ENCODE data around the gene C5orf22.
"Not testable (repeated sequence)": the region's sequence is repeated elsewhere in the genome, so short reads cannot be mapped to it uniquely, and the experiment has no call there.

Gene C5orf22

GRCh38 chr5:31598640-31599611 lies 66.8 kb downstream of the C5orf22 start:
- Histone ChIP-seq H3K79me2 (ENCODE audit: insufficient read depth, low read length) (no peaks in the 10 kb centered on the region), H3K36me3 (ENCODE audit: insufficient read depth, low read length) (no peaks in the 10 kb centered on the region), H3K4me2 (ENCODE audit: low read depth, low read length, poor library complexity, severe bottlenecking) (no peak overlapping the region), H2AFZ (ENCODE audit: low read length) (no peak overlapping the region), H3K9me3 (ENCODE audit: insufficient read depth, low read depth, low read length) (no peaks in the 10 kb centered on the region), H3K4me3 (ENCODE audit: low read length, poor library complexity, severe bottlenecking) (no peak overlapping the region), H3F3A (ENCODE audit: low read depth) (no peaks in the 10 kb centered on the region), H4K20me1 (ENCODE audit: insufficient read depth, low read length, poor library complexity, severe bottlenecking) (no peaks in the 10 kb centered on the region), H3K9me2 (replicated peaks; ENCODE audit: low read depth, low read length) (no peaks in the 10 kb centered on the region), H3K9ac (ENCODE audit: low read depth, low read length, poor library complexity, severe bottlenecking) (no peak overlapping the region), H3K27me3 (ENCODE audit: insufficient read depth, low read length, poor library complexity, severe bottlenecking) (no peaks in the 10 kb centered on the region), H3K4me1 (ENCODE audit: insufficient read depth, low read length, poor library complexity, severe bottlenecking) (no peaks in the 10 kb centered on the region)
- no peak for TF ChIP-seq CTCF (conservative IDR thresholded peaks at IDR 0.05; ENCODE audit: low read length)
- no peak for TF ChIP-seq EZH2phosphoT487 (IDR thresholded peaks at IDR 0.05; ENCODE audit: borderline replicate concordance)

GRCh38 chr5:31602305-31602704 lies 70.2 kb downstream of the C5orf22 start:
- not testable (repeated sequence) for H4K20me1 ChIP-seq (ENCODE audit: insufficient read depth, low read length, poor library complexity, severe bottlenecking); H3K9me2 ChIP-seq (replicated peaks; ENCODE audit: low read depth, low read length); H3K4me1 ChIP-seq (ENCODE audit: insufficient read depth, low read length, poor library complexity, severe bottlenecking); H3K4me2 ChIP-seq (ENCODE audit: low read depth, low read length, poor library complexity, severe bottlenecking); H3K79me2 ChIP-seq (ENCODE audit: insufficient read depth, low read length); H3K36me3 ChIP-seq (ENCODE audit: insufficient read depth, low read length); H3F3A ChIP-seq (ENCODE audit: low read depth); H3K4me3 ChIP-seq (ENCODE audit: low read length, poor library complexity, severe bottlenecking); H3K9ac ChIP-seq (ENCODE audit: low read depth, low read length, poor library complexity, severe bottlenecking); H2AFZ ChIP-seq (ENCODE audit: low read length); H3K27me3 ChIP-seq (ENCODE audit: insufficient read depth, low read length, poor library complexity, severe bottlenecking); H3K9me3 ChIP-seq (ENCODE audit: insufficient read depth, low read depth, low read length)

GRCh38 chr5:31604240-31604639 lies 72.1 kb downstream of the C5orf22 start:
- Histone ChIP-seq H3K9me2 (replicated peaks; ENCODE audit: low read depth, low read length) (no peaks in the 10 kb centered on the region), H3K79me2 (ENCODE audit: insufficient read depth, low read length) (no peaks in the 10 kb centered on the region), H3K4me2 (ENCODE audit: low read depth, low read length, poor library complexity, severe bottlenecking) (no peak overlapping the region), H3K4me1 (ENCODE audit: insufficient read depth, low read length, poor library complexity, severe bottlenecking) (no peaks in the 10 kb centered on the region), H3K27me3 (ENCODE audit: insufficient read depth, low read length, poor library complexity, severe bottlenecking) (no peaks in the 10 kb centered on the region), H3K36me3 (ENCODE audit: insufficient read depth, low read length) (no peaks in the 10 kb centered on the region), H3K9me3 (ENCODE audit: insufficient read depth, low read depth, low read length) (no peaks in the 10 kb centered on the region), H4K20me1 (ENCODE audit: insufficient read depth, low read length, poor library complexity, severe bottlenecking) (no peaks in the 10 kb centered on the region), H3K4me3 (ENCODE audit: low read length, poor library complexity, severe bottlenecking) (no peak overlapping the region), H3K9ac (ENCODE audit: low read depth, low read length, poor library complexity, severe bottlenecking) (no peak overlapping the region), H3F3A (ENCODE audit: low read depth) (no peaks in the 10 kb centered on the region), H2AFZ (ENCODE audit: low read length) (no peak overlapping the region)
- TF ChIP-seq CTCF (conservative IDR thresholded peaks at IDR 0.05; ENCODE audit: low read length) (no peak), EZH2phosphoT487 (IDR thresholded peaks at IDR 0.05; ENCODE audit: borderline replicate concordance) (no peak)

GRCh38 chr5:31604644-31605043 lies 72.5 kb downstream of the C5orf22 start:
- Histone ChIP-seq H3K9me2 (replicated peaks; ENCODE audit: low read depth, low read length) (no peaks in the 10 kb centered on the region), H3K4me3 (ENCODE audit: low read length, poor library complexity, severe bottlenecking) (no peak overlapping the region), H3F3A (ENCODE audit: low read depth) (no peaks in the 10 kb centered on the region), H3K4me1 (ENCODE audit: insufficient read depth, low read length, poor library complexity, severe bottlenecking) (no peaks in the 10 kb centered on the region), H3K9me3 (ENCODE audit: insufficient read depth, low read depth, low read length) (no peaks in the 10 kb centered on the region), H3K4me2 (ENCODE audit: low read depth, low read length, poor library complexity, severe bottlenecking) (no peak overlapping the region), H3K36me3 (ENCODE audit: insufficient read depth, low read length) (no peaks in the 10 kb centered on the region), H2AFZ (ENCODE audit: low read length) (no peak overlapping the region), H3K27me3 (ENCODE audit: insufficient read depth, low read length, poor library complexity, severe bottlenecking) (no peaks in the 10 kb centered on the region), H3K9ac (ENCODE audit: low read depth, low read length, poor library complexity, severe bottlenecking) (no peak overlapping the region), H3K79me2 (ENCODE audit: insufficient read depth, low read length) (no peaks in the 10 kb centered on the region), H4K20me1 (ENCODE audit: insufficient read depth, low read length, poor library complexity, severe bottlenecking) (no peaks in the 10 kb centered on the region)
- TF ChIP-seq EZH2phosphoT487 (IDR thresholded peaks at IDR 0.05; ENCODE audit: borderline replicate concordance) (no peak), CTCF (conservative IDR thresholded peaks at IDR 0.05; ENCODE audit: low read length) (no peak)
